IMR-90 (cell line): ENCODE data around the gene SCML2. TPM values are rescaled to one million over a fixed set of nuclear protein-coding genes. Genes with fewer than 3 reads are reported as not detected.
A peak's percentile ranks its signal among the peaks of the same experiment; 100 is the strongest.

Experiments
- ATAC-seq: fragments of 200-7000 bp; cut with Tn5 transposase; 2 replicates; pipeline ENCODE4 v1.9.1; 2020; ENCODE audit warnings: low read depth, mild to moderate bottlenecking, moderate library complexity
- Bru-seq: library from RNA; stranded (reverse); fragments of 400-500 nt; gene quantifications from one replicate; lab custom pipeline; 2021; lab: Mats Ljungman, UMichigan
- BruChase-seq, 2 experiments: library from RNA; stranded (reverse); fragments of 400-500 nt; gene quantifications; one replicate each; lab custom pipeline; 2021; lab: Mats Ljungman, UMichigan
- BruUV-seq: library from RNA; stranded (reverse); fragments of 400-500 nt; replicated peaks from 2 replicates; lab custom pipeline; 2021; lab: Mats Ljungman, UMichigan
- CTCF ChIA-PET: fragments of 300-600 bp; formaldehyde crosslinking; extraction: SDS; loops from one replicate; lab custom pipeline; 2021; ENCODE audit warnings: antibody characterized with exemption; lab: Yijun Ruan, JAX
- POLR2A ChIA-PET: fragments of 300-600 bp; sonication (Branson Sonifier 250); formaldehyde crosslinking; loops from one replicate; lab custom pipeline; 2022; ENCODE audit warnings: antibody characterized with exemption; ENCODE audit not compliant: unreplicated experiment; lab: Charles Lee
- DNase-seq: peaks from one replicate; pipeline ENCODE4 v3.0.0; 2013
- H2AFZ ChIP-seq: replicated peaks from 2 replicates; pipeline ENCODE3; 2013; ENCODE audit warnings: low read length, mild to moderate bottlenecking; ENCODE audit not compliant: poor library complexity
- H2AK5ac ChIP-seq: 2 replicates; pipeline ENCODE4 v1.6.1; 2013; ENCODE audit warnings: low read depth, low read length, inconsistent platforms
- H2AK9ac ChIP-seq: replicated peaks from 2 replicates; pipeline ENCODE3; 2013; ENCODE audit warnings: mild to moderate bottlenecking, low read depth, low read length, moderate library complexity; ENCODE audit not compliant: poor library complexity
- H2BK120ac ChIP-seq: 2 replicates; pipeline ENCODE4 v1.6.1; 2013; ENCODE audit warnings: low read depth, low read length, inconsistent platforms
- H2BK15ac ChIP-seq: 3 replicates; pipeline ENCODE4 v1.6.1; 2013; ENCODE audit warnings: low read depth, low read length, inconsistent platforms
- H2BK20ac ChIP-seq: 2 replicates; pipeline ENCODE4 v1.6.1; 2013; ENCODE audit warnings: low read depth, mild to moderate bottlenecking, inconsistent platforms, low read length, moderate library complexity
- H2BK5ac ChIP-seq: 2 replicates; pipeline ENCODE4 v1.6.1; 2013; ENCODE audit warnings: mild to moderate bottlenecking, low read depth, low read length, inconsistent platforms; ENCODE audit not compliant: poor library complexity, severe bottlenecking
- H3K14ac ChIP-seq: replicated peaks from 2 replicates; pipeline ENCODE4 v1.6.1; 2013; ENCODE audit warnings: low read depth, low read length, inconsistent platforms
- H3K18ac ChIP-seq: 2 replicates; pipeline ENCODE4 v1.6.1; 2013; ENCODE audit warnings: low read depth, low read length, control low read depth
- H3K23ac ChIP-seq: 2 replicates; pipeline ENCODE4 v1.6.1; 2013; ENCODE audit warnings: low read depth, low read length, inconsistent platforms
- H3K27ac ChIP-seq: 2 replicates; pipeline ENCODE4 v1.5.1; 2013; ENCODE audit warnings: mild to moderate bottlenecking, control low read depth, low read length; ENCODE audit not compliant: insufficient read depth
- H3K27me3 ChIP-seq: 2 replicates; pipeline ENCODE4 v1.6.1; 2013; ENCODE audit warnings: low read length; ENCODE audit not compliant: control insufficient read depth, insufficient read depth
- H3K36me3 ChIP-seq: 2 replicates; pipeline ENCODE4 v1.6.1; 2013; ENCODE audit warnings: low read length, mixed read lengths; ENCODE audit not compliant: control insufficient read depth, insufficient read depth
- H3K4ac ChIP-seq: 2 replicates; pipeline ENCODE4 v1.6.1; 2013; ENCODE audit warnings: low read depth, low read length, inconsistent platforms
- H3K4me1 ChIP-seq: 2 replicates; pipeline ENCODE4 v1.6.1; 2013; ENCODE audit warnings: low read length, mixed read lengths; ENCODE audit not compliant: control insufficient read depth, insufficient read depth
- H3K4me2 ChIP-seq: 2 replicates; pipeline ENCODE4 v1.6.1; 2013; ENCODE audit warnings: low read depth, mild to moderate bottlenecking, control low read depth, low read length, moderate library complexity
- H3K4me3 ChIP-seq: 2 replicates; pipeline ENCODE4 v1.5.1; 2013; ENCODE audit warnings: low read depth, mild to moderate bottlenecking, control low read depth, low read length, moderate library complexity; ENCODE audit not compliant: insufficient read depth
- H3K56ac ChIP-seq: 2 replicates; pipeline ENCODE4 v1.6.1; 2013; ENCODE audit warnings: low read length, inconsistent platforms; ENCODE audit not compliant: insufficient read depth; ENCODE audit errors: extremely low read depth
- H3K79me1 ChIP-seq, 2 experiments: 2 replicates each; pipeline ENCODE4 v1.6.1; 2013; ENCODE audit warnings: low read length in 2 of 2, inconsistent platforms in 1 of 2, low read depth in 1 of 2
- H3K9ac ChIP-seq: 2 replicates; pipeline ENCODE4 v1.6.1; 2013; ENCODE audit warnings: low read depth, low read length, control low read depth
- H3K9me1 ChIP-seq: 2 replicates; pipeline ENCODE4 v1.6.1; 2013; ENCODE audit warnings: low read length, inconsistent platforms; ENCODE audit not compliant: insufficient read depth
- H3K9me3 ChIP-seq: 2 replicates; pipeline ENCODE4 v1.6.1; 2013; ENCODE audit warnings: low read length; ENCODE audit not compliant: control insufficient read depth, insufficient read depth
- H4K20me1 ChIP-seq: 2 replicates; pipeline ENCODE4 v1.6.1; 2013; ENCODE audit warnings: low read length, inconsistent platforms; ENCODE audit not compliant: insufficient read depth
- H4K5ac ChIP-seq: 2 replicates; pipeline ENCODE4 v1.6.1; 2013; ENCODE audit warnings: mild to moderate bottlenecking, low read depth, low read length, control low read depth
- H4K8ac ChIP-seq, 2 experiments: 2 replicates each; pipeline ENCODE4 v1.6.1; 2013; ENCODE audit warnings: low read depth in 2 of 2, low read length in 2 of 2, control low read depth in 1 of 2, inconsistent platforms in 1 of 2
- H4K91ac ChIP-seq: 2 replicates; pipeline ENCODE4 v1.6.1; 2013; ENCODE audit warnings: low read depth, low read length, inconsistent platforms; ENCODE audit not compliant: insufficient read depth
- BHLHE40 ChIP-seq: fragments of 150-350 bp; IDR thresholded peaks from 2 replicates; pipeline ENCODE4 v1.6.1; 2016; ENCODE audit warnings: mild to moderate bottlenecking, low read depth, low read length
- MAZ ChIP-seq: IDR thresholded peaks from 2 replicates; pipeline ENCODE4 v1.6.1; 2012; ENCODE audit warnings: low read depth, mild to moderate bottlenecking, low read length, improper control_type of control experiment, moderate library complexity, borderline replicate concordance
- MXI1 ChIP-seq: IDR thresholded peaks from 2 replicates; pipeline ENCODE4 v1.6.1; 2012; ENCODE audit warnings: low read depth, mild to moderate bottlenecking, low read length, moderate library complexity, borderline replicate concordance
- WGBS, 2 experiments: methylation state at CpG; one replicate each; pipeline versions ENCODE4 v1.1.5 to v1.1.7; 2013; ENCODE audit warnings: missing lambda C conversion rate in 2 of 2; ENCODE audit not compliant: insufficient read length in 1 of 2; ENCODE audit errors: extremely low coverage in 2 of 2; 5-methylcytosine and 5-hydroxymethylcytosine counted together
- dilution Hi-C: fragments of 300-500 bp; cut with HindIII; formaldehyde crosslinking; loops from one replicate; pipeline ENCODE4 v1.14.3; 2018; ENCODE audit warnings: low sequenced_read_pairs; ENCODE audit not compliant: unreplicated experiment
- in situ Hi-C: fragments of 300-500 bp; cut with MboI; formaldehyde crosslinking; loops from 3 replicates; pipeline ENCODE4 v1.14.3; 2019; ENCODE audit warnings: low sequenced_read_pairs, inconsistent platforms, mixed read lengths
- intact Hi-C: fragments of 100-400 bp; cut with micrococcal nuclease; formaldehyde crosslinking; loops from 2 replicates; pipeline ENCODE4 v1.10.0; 2022
- long read RNA-seq: library from polyadenylated mRNA; unstranded; transcript quantifications from one replicate; pipeline ENCODE4 v2.0.0, GENCODE V29; 2021; ENCODE audit not compliant: unreplicated experiment
- polyA plus RNA-seq, 3 experiments: library from polyadenylated mRNA; depleted of rRNA; stranded (reverse); fragments of >200 nt; gene quantifications; 2 replicates each; pipeline ENCODE4 v1.2.3, GENCODE V29; 2012; ENCODE audit warnings: low replicate concordance in 1 of 3
- total RNA-seq: library from RNA; depleted of rRNA; stranded (reverse); fragments of >200 nt; gene quantifications from 2 replicates; pipeline ENCODE4 v1.2.3, GENCODE V29; 2012; rRNA removed
- TF ChIP-seq, protein P1 (sequence below): fragments of 150-350 bp; IDR thresholded peaks from 2 replicates; pipeline ENCODE4 v1.6.1; 2017; ENCODE audit warnings: mild to moderate bottlenecking, antibody characterized with exemption, low read length, low read depth

The SCML2 gene
- 1.3 and 1.7 TPM in 2 replicates for total RNA-seq
- polyA plus RNA-seq (2012; rRNA removed): 1.1 and 1.7 TPM in 2 replicates
- polyA plus RNA-seq (2012; cell fraction: cytosol; rRNA removed): 0.29 and 0.60 TPM in 2 replicates
- 0.84 and 3.2 TPM in 2 replicates for polyA plus RNA-seq (2012; cell fraction: nucleus; rRNA removed; ENCODE audit: low replicate concordance)
- percentile 43 among the genes with signal in this experiment for Bru-seq, nascent RNA
- percentile 40 among the genes with signal in this experiment for BruChase-seq, experiment 1, labeled RNA remaining after a 6-hour chase
- percentile 39 among the genes with signal in this experiment for BruChase-seq, experiment 2, labeled RNA remaining after a 2-hour chase
- long read RNA-seq: 0 reads

GRCh38 chrX:18354369-18355223 is at the start of gene SCML2:
SCML2 (minus strand) TSS chrX:18354688; CDS start chrX:18334071, 20,617 bp downstream.
- H2AK9ac ChIP-seq: peak within 1 kb of the TSS; percentile 87
- ATAC-seq: peak; percentile 87
- H4K8ac ChIP-seq: peak within 1 kb of the TSS in 1 of 2 experiments; percentile 69; a peak in 1 of 4 replicates
- H3K4me1 ChIP-seq: 0 out of 2 replicates have a peak, but pooled peaks cover 1% of the 10 kb centered on the region
- H3K79me1 ChIP-seq: no peaks in the 10 kb centered on the region
- no peaks in the 10 kb centered on the region for H3K9me3 ChIP-seq
- intact Hi-C loops (no loop called here), in situ Hi-C loops (loop anchor here (25.0 kb wide), 1 partner anchor 592 kb away; no protein-coding TSS in a partner anchor), dilution Hi-C loops (no loop called here)
- 39% methylated on average over 33 of the region's 92 CpGs; no CpG with 5 or more reads in 1 of the 2 experiments for WGBS, 2 experiments
- no peaks in the 10 kb centered on the region for H3K36me3 ChIP-seq
- H2AK5ac ChIP-seq: no peak within 1 kb of the TSS
- H4K91ac ChIP-seq: no peak within 1 kb of the TSS
- H3K27me3 ChIP-seq: peaks cover 5% of the 10 kb centered on the region
- H2BK20ac ChIP-seq: peak within 1 kb of the TSS; percentile 10; the same call in 1 of the 2 replicates
- no peak within 1 kb of the TSS for H2BK120ac ChIP-seq
- no peak within 1 kb of the TSS for H2BK15ac ChIP-seq
- DNase-seq: peak; percentile 21
- H3K9ac ChIP-seq: peak within 1 kb of the TSS; percentile 54
- H2BK5ac ChIP-seq: no peak within 1 kb of the TSS
- peak within 1 kb of the TSS; percentile 99 for H3K4me3 ChIP-seq
- H3K18ac ChIP-seq: peak within 1 kb of the TSS; percentile 64; the same call in 1 of the 2 replicates
- H3K14ac ChIP-seq: 0 out of 2 replicates have a peak within 1 kb of the TSS, but pooled peaks have one; percentile 25
- ChIA-PET POLR2A (no interaction called here), CTCF (interaction anchor here (0.6 kb wide), 2 partner anchors 13 to 54 kb away, joined by 4 to 6 read pairs; no protein-coding TSS in a partner anchor)
- no peaks in the 10 kb centered on the region for H3K9me1 ChIP-seq
- peak within 1 kb of the TSS; percentile 30; the same call in 1 of the 2 replicates for H4K5ac ChIP-seq
- TF ChIP-seq MXI1: peak; percentile 31; the same call in 1 of the 2 replicates
- TF ChIP-seq, protein P1, sequence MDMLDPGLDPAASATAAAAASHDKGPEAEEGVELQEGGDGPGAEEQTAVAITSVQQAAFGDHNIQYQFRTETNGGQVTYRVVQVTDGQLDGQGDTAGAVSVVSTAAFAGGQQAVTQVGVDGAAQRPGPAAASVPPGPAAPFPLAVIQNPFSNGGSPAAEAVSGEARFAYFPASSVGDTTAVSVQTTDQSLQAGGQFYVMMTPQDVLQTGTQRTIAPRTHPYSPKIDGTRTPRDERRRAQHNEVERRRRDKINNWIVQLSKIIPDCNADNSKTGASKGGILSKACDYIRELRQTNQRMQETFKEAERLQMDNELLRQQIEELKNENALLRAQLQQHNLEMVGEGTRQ: no peak
- peak; percentile 92 for TF ChIP-seq BHLHE40
- no peak for TF ChIP-seq MAZ
- H3K4ac ChIP-seq: 0 out of 2 replicates have a peak within 1 kb of the TSS, but pooled peaks have one; percentile 22
- H2AFZ ChIP-seq: peak within 1 kb of the TSS; percentile 88
- H3K4me2 ChIP-seq: peak within 1 kb of the TSS; percentile 81
- no peak within 1 kb of the TSS for H3K56ac ChIP-seq
- BruUV-seq: no TSS peak
- peak within 1 kb of the TSS; percentile 61; the same call in 1 of the 2 replicates for H3K27ac ChIP-seq
- H4K20me1 ChIP-seq: no peaks in the 10 kb centered on the region
- H3K23ac ChIP-seq: no peak within 1 kb of the TSS
